HUES6 (cell line): Measurements from ENCODE around the gene BCAS3.

Source experiments
- H3K27ac ChIP-seq: 2 replicates; pipeline ENCODE4 v1.7.0; 2013; ENCODE audit warnings: low read depth, mild to moderate bottlenecking, low read length, inconsistent platforms
- H3K27me3 ChIP-seq: 2 replicates; pipeline ENCODE4 v1.6.1; 2013; ENCODE audit warnings: low read length; ENCODE audit not compliant: control insufficient read depth, insufficient read depth
- H3K36me3 ChIP-seq: 2 replicates; pipeline ENCODE4 v1.6.1; 2013; ENCODE audit warnings: low read length; ENCODE audit not compliant: control insufficient read depth, insufficient read depth
- H3K4me1 ChIP-seq: 2 replicates; pipeline ENCODE4 v1.6.1; 2013; ENCODE audit warnings: low read length; ENCODE audit not compliant: control insufficient read depth, insufficient read depth
- H3K4me3 ChIP-seq: 2 replicates; pipeline ENCODE4 v1.5.1; 2013; ENCODE audit warnings: low read depth, low read length
- H3K9ac ChIP-seq: one replicate; pipeline ENCODE4 v1.6.1; 2013; ENCODE audit warnings: mild to moderate bottlenecking, low read length
- H3K9me3 ChIP-seq: 2 replicates; pipeline ENCODE4 v1.6.1; 2013; ENCODE audit warnings: low read depth, low read length; ENCODE audit not compliant: control insufficient read depth, insufficient read depth

The BCAS3 gene

GRCh38 chr17:61303817-61304096, 626.1 kb downstream of the BCAS3 start:
- no peaks in the 10 kb centered on the region for H3K36me3 ChIP-seq
- no peak overlapping the region for H3K27ac ChIP-seq
- no peak overlapping the region for H3K9ac ChIP-seq
- H3K4me3 ChIP-seq, result no peak overlapping the region
- H3K9me3 ChIP-seq, result no peaks in the 10 kb centered on the region
- no peaks in the 10 kb centered on the region for H3K27me3 ChIP-seq
- H3K4me1 ChIP-seq, result peaks cover 14% of the 10 kb centered on the region

GRCh38 chr17:61305024-61305423, 627.4 kb downstream of the BCAS3 start:
- no peak overlapping the region for H3K4me3 ChIP-seq
- peaks cover 17% of the 10 kb centered on the region for H3K4me1 ChIP-seq
- H3K9ac ChIP-seq, result no peak overlapping the region
- no peaks in the 10 kb centered on the region for H3K36me3 ChIP-seq
- H3K27me3 ChIP-seq, result no peaks in the 10 kb centered on the region
- H3K27ac ChIP-seq, result no peak overlapping the region
- H3K9me3 ChIP-seq, result no peaks in the 10 kb centered on the region

- H3K4me3 ChIP-seq, result no peak overlapping the region
- H3K27ac ChIP-seq, result no peak overlapping the region
- H3K9me3 ChIP-seq, result no peaks in the 10 kb centered on the region
These were observed 628.4 kb downstream of the BCAS3 start for GRCh38 chr17:61306003-61306402.

GRCh38 chr17:61307905-61308886, 630.5 kb downstream of the BCAS3 start:
- Histone ChIP-seq H3K27ac (no peak overlapping the region), H3K4me1 (peaks cover 20% of the 10 kb centered on the region), H3K9me3 (no peaks in the 10 kb centered on the region), H3K27me3 (no peaks in the 10 kb centered on the region), H3K9ac (no peak overlapping the region), H3K4me3 (no peak overlapping the region), H3K36me3 (no peaks in the 10 kb centered on the region)

More at GRCh38 chr17:61306003-61306402, 628.4 kb downstream of the BCAS3 start:
- Histone ChIP-seq H3K27me3 (no peaks in the 10 kb centered on the region), H3K36me3 (no peaks in the 10 kb centered on the region), H3K9ac (no peak overlapping the region), H3K4me1 (peaks cover 20% of the 10 kb centered on the region)

GRCh38 chr17:61309362-61310256, 632.0 kb downstream of the BCAS3 start:
- Histone ChIP-seq H3K27ac (no peak overlapping the region), H3K4me3 (no peak overlapping the region), H3K27me3 (no peaks in the 10 kb centered on the region), H3K36me3 (no peaks in the 10 kb centered on the region), H3K9me3 (no peaks in the 10 kb centered on the region), H3K4me1 (peaks cover 24% of the 10 kb centered on the region), H3K9ac (no peak overlapping the region)

- Histone ChIP-seq H3K4me3 (no peak overlapping the region), H3K36me3 (no peaks in the 10 kb centered on the region), H3K9me3 (no peaks in the 10 kb centered on the region), H3K27me3 (no peaks in the 10 kb centered on the region), H3K9ac (no peak overlapping the region), H3K27ac (no peak overlapping the region), H3K4me1 (peaks cover 21% of the 10 kb centered on the region)
These were observed 632.9 kb downstream of the BCAS3 start for GRCh38 chr17:61310590-61310989.

- H3K9ac ChIP-seq, result no peak overlapping the region
- no peak overlapping the region for H3K27ac ChIP-seq
- H3K9me3 ChIP-seq, result no peaks in the 10 kb centered on the region
- peaks cover 20% of the 10 kb centered on the region for H3K4me1 ChIP-seq
- H3K4me3 ChIP-seq, result no peak overlapping the region
- H3K27me3 ChIP-seq, result no peaks in the 10 kb centered on the region
- no peaks in the 10 kb centered on the region for H3K36me3 ChIP-seq
These were observed 635.0 kb downstream of the BCAS3 start for GRCh38 chr17:61312406-61313295.

- H3K27me3 ChIP-seq, result no peaks in the 10 kb centered on the region
- H3K4me3 ChIP-seq, result no peak overlapping the region
- H3K27ac ChIP-seq, result no peak overlapping the region
- no peaks in the 10 kb centered on the region for H3K36me3 ChIP-seq
- no peak overlapping the region for H3K9ac ChIP-seq
- H3K4me1 ChIP-seq, result peaks cover 13% of the 10 kb centered on the region; the same call in 1 of the 2 replicates
- no peaks in the 10 kb centered on the region for H3K9me3 ChIP-seq
These were observed 636.0 kb downstream of the BCAS3 start for GRCh38 chr17:61313461-61314326.

- Histone ChIP-seq H3K4me3 (no peak overlapping the region), H3K4me1 (peaks cover 10% of the 10 kb centered on the region; the same call in 1 of the 2 replicates), H3K9ac (no peak overlapping the region), H3K27me3 (no peaks in the 10 kb centered on the region), H3K9me3 (no peaks in the 10 kb centered on the region), H3K27ac (no peak overlapping the region), H3K36me3 (no peaks in the 10 kb centered on the region)
These were observed 636.9 kb downstream of the BCAS3 start for GRCh38 chr17:61314368-61315078.
